Measurements from ENCODE around the gene GPRIN1.

Gene GPRIN1

GRCh38 chr5:176620333-176620981, 10.5 kb upstream of the GPRIN1 start:
- DNase-seq: peak; percentile 48

- no peak for DNase-seq
Observed at GRCh38 chr5:176619569-176620332, 9.8 kb upstream of the GPRIN1 start.

GRCh38 chr5:176619203-176619568, 9.2 kb upstream of the GPRIN1 start:
- peak; percentile 82 for DNase-seq

GRCh38 chr5:176618783-176619182, 8.8 kb upstream of the GPRIN1 start:
- no peak for DNase-seq

DNA sequence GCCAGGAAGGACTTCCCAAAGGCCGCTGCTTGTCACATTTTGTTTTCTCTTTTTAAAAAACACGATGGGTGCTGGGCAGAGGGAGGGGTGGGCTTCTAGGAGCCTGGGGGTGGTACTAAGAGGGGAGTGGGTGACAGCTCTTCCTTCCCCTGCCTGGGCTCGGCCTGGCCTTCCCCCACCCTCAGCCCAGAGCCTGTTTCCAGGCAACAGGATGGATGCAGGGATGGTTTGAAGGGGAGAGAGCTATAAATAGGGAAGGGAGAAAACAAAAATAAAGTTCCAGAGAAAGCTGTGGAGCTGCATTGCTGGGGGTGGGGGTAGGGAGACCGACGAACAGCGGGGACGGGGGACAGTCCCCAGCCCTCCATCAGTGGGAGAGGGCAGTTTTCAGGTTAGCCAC, 6.6 kb upstream of the GPRIN1 start:
- DNase-seq: no peak

DNA sequence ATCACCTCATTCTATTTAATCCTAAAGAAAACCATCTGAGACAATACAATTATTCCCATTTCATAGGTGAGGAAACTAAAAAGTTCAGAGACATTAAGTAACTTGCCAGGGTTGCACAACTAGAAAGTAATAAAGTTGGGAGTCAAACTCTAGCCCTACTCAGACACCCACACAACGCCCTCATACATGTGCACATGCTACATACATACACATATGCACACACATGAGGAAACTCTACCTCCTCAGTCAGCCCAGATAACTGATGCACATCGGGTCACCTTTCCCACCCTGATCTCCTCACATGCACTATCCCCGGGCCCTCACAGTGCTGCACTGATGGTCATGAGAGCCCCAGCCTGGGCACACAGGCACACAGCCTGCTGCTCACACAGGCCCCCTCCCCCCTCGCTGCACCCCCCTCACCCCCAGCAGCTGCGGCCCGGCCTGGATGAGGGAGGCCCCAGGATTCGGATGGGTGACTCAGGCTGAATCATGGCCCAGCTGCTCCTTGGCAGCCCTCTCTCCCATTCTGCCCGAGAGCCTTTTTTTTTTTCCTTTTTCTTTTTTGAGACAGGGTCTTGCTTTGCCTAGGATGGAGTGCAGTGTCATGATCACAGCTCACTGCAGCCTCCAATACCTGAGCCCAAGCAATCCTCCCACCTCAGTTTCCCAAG, 5.0 kb upstream of the GPRIN1 start:
- DNase-seq: peak; percentile 79

- DNase-seq: no peak
Observed at GRCh38 chr5:176612855-176613254, 2.9 kb upstream of the GPRIN1 start.

DNA sequence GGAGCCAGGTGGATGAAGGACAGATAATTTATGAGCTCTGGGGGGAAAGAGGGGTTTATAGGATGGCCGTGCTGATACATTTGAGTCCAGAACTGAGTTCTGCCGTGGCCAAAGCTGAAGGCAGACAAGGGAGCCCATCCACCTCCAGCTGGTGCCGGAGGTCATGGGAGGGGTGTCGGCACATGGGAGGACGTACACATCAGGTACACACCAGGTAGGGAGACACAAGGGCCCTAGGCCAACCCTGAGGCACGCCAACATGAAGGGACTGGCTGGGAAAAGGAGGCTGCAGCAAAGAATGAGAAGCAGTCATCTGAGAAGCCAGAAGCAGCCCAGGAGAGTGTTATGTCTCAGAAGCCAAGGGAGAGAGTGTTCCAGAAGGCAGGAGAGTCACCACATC, 2.1 kb upstream of the GPRIN1 start:
- no peak for DNase-seq

DNA sequence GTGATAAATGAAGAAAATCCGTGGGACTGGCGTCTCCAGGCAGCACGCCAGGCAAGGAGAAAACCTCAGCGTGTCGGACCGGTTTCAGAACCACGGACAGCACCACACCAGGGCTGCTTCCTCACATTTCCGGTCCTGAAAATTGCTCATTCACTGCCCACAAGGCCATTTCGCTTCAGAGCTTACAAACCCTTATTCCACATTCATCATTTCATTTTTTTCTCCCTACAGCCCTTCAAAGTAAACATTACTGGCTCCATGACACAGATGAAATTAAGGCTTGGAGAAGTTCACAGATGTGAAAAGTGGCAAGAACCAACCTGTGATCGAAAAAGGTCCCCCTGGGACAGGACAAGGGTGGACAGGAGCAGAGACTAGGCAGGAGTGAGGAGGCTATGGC, 1.5 kb upstream of the GPRIN1 start:
- peak; percentile 78 for DNase-seq

GRCh38 chr5:176610435-176610773, 448 bp upstream of the GPRIN1 start:
- no peak for DNase-seq

DNA sequence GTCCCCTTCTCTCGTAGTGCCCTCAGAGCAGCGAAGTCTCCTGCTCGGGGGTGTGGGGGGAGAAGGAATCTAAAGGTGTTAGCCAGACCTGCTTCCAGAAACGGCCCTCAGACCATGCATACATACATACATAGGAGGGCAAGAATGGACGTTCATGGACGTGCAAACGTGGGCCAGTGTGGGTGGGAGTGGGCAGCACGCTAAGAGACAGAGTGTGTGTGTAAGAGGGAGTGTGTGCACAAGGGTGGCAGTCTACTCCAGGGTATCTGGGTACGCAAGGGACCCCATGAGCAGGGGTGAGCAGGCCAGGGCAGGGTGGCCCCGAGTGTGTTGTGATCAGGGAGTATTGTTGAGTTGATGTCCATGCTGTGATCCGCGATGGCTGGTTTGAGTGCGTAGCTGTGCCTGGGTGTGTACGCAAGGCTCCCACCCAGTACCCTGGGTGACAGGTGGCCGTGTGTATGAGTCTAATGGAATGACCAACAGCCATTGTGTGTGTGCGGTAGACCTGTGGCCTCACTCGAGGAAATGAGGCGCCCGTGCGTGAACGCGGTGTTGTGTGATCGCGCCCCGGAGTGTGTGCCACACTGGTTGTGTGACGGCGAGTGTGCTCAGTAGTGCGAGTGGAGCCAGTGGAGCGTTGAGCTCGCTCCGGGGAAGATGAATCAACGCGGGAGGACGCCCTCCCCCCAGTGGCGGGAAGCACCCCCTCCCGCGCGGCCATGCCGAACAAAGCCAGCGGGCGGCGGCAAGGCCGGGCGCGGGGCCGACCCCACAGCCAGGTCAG, 826 bp downstream of the GPRIN1 start:
- peak; percentile 28 for DNase-seq

DNA sequence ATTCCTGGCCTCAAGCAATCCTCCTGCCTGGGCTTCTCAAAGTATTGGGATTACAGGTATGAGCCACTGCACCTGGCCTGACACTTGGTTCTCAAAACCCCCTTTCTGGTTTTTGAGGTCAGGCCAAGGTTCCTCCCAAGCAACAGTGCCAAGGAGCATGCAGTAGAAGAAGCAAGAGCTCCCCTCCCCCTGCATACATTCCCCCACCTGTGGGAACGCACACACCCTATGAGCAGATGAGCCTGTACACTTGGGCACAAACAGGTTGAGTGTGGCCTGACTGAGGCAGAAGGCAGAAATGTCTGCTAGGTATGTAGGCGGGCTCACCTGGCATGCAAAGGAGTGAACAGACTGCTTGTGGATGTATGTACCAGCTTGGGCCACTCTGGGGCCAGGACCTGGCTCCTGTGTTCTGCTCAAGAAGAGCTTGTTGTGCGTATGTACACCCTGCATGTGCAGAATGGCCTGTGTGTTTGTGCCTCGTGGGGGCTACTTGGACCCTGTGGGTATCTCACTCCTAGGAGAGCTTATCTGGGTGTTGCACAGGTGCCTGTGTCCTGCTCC, 1.7 kb downstream of the GPRIN1 start:
- no peak for DNase-seq

GRCh38 chr5:176606875-176607274, 3.1 kb downstream of the GPRIN1 start:
- DNase-seq: no peak

DNA sequence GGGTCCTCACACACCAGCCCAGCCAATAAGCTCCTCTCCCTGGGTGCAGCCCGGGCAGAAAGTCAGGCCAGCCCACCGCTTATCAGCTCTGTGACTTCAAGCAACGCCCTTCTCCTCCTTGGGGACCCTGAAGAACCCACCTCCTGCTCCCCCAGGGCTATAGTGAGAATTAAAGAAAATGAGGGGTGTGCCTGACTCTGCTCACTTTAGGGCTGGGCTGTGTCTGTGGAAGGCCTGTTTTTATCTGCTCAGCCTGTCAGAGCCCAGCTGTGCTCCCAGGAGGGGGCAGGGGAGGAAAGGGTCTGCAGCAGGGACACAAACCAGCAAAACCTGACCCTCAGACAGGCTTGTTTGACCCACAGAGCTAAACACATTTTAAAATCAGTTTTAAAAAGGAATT, 3.9 kb downstream of the GPRIN1 start:
- no peak for DNase-seq

GRCh38 chr5:176603091-176603490, 6.9 kb downstream of the GPRIN1 start:
- no peak for DNase-seq

DNA sequence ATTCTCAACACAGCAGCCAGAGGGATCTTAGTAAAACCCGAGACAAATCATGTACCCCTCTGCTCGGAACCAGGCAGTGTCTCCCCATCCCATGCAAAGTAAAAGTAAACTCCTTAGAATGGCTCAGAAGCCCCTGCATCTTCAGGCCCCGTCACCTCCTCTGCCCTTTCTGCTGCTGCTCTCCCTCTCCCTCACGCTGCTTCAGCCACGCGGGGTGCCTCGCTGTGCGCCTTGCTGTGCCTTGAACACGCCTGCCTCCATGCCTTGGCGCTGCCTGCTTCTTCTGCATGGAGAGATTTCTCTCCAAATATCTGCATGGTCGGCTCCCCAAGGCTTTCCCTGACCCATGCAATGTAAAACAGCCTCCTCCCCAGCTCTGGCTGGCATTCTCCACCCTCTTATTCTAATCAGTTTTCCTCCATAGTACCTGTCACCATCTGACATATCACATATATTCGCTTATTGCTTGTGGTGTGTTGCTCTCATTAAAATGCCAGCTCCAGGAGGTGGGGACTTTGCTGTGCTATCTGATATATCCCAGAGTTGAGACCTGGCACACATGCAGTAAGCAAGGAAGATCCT, 8.0 kb downstream of the GPRIN1 start:
- no peak for DNase-seq

DNA sequence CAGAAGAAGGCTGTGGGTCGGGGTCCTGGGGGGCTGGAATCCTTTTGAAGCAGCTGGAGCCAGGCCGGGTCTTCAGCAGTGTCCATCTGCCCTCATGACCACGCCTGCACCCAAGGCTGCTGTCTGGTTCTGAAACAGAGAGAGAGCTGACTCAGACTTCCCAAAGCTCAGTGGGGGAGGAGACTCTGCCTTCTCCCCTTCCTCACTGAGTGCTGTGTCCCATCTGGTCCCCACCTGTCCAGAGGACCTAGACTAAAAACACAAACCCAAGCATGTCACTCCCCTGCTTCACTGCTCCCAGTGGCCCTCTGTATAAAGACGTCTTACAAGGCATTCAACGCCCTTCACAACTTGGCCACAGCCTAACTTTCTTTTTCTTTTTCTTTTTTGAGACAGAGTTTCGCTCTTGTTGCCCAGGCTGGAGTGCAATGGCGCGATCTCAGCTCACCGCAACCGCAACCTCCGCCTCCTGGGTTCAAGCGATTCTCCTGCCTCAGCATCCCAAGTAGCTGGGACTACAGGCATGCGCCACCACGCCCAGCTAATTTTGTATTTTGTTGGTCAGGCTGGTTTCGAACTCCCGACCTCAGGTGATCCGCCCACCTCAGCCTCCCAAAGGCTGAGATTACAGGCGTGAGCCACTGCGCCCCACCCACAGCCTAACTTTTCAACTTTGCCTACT, 10.1 kb downstream of the GPRIN1 start:
- DNase-seq: peak; percentile 25

DNA sequence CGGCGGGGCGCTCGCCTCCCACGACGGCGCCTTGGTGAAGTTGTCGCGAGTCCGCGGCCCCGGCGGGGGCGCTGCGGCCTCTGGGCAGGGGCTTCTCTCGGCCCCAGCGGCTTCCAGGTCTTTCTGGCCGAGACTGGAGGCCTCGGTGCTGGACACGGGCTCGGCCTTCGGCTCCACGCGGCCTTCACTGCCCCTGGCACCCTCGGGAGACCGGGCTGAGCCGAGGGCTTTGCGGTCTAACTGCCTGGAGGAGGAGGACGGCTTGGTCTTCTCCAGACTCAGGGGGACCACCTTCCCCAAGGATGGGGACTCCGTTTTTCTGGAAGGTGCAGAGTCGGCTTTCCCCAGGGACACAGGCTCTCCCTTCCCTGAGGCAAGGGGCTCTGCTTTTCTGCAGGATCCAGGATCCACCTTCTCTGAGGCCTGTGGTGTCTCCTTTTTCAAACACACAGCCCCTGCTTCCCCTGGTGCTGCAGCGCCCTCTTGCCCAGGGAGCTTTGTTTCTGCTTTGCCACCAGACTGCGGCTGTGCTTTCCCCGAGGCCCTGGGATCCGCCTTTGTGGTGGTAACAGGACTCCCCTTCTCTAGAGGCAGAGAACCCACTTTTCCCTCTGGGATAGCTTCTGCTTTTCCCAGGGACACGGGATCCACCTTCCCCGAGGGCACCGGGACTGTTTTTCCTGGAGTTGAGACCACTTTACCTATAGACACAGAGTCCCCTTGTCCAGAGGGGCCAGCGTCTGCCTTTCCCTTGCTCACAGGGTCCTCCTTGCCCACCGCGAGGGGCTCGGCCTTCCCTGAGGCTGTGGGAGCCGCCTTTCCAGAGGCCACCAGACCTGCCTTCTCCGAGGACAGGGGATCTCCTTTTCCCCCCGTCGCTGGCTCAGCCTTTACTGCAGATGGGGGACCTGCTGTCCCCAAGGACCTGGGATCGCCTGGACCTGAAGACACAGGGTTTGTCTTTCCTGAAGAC, 12.3 kb downstream of the GPRIN1 start:
- DNase-seq: no peak

- no peak for DNase-seq
Observed at GRCh38 chr5:176596689-176597416, 13.1 kb downstream of the GPRIN1 start.

- no peak for DNase-seq
Observed at GRCh38 chr5:176596069-176596644, 13.8 kb downstream of the GPRIN1 start.

Measured in EL (cell line).